Colonic mucosa (tissue), 4 donors: ENCODE results near the gene FTCD. TPM values are rescaled to one million over a fixed set of nuclear protein-coding genes. Genes with fewer than 3 reads are reported as not detected.
"Not testable (repeated sequence)": the region's sequence is repeated elsewhere in the genome, so short reads cannot be mapped to it uniquely, and the experiment has no call there.

Experiments
- DNase-seq: peaks from one replicate; pipeline ENCODE4 v3.0.0-alpha.2; 2020
- H3K27ac ChIP-seq: fragments of 200-600 bp; one replicate; pipeline ENCODE4 v1.8.0; 2021
- H3K27me3 ChIP-seq: fragments of 200-600 bp; one replicate; pipeline ENCODE4 v1.8.0; 2021
- H3K36me3 ChIP-seq: fragments of 200-600 bp; one replicate; pipeline ENCODE4 v1.8.0; 2021
- H3K4me1 ChIP-seq: fragments of 200-600 bp; one replicate; pipeline ENCODE4 v1.8.0; 2021; ENCODE audit warnings: mild to moderate bottlenecking
- H3K4me3 ChIP-seq: fragments of 200-600 bp; one replicate; pipeline ENCODE4 v1.8.0; 2021
- H3K9ac ChIP-seq, 2 donors: one replicate each; pipeline ENCODE4 v1.7.0; 2013; ENCODE audit warnings: control low read depth in 2 of 2, low read depth in 2 of 2, low read length in 2 of 2
- H3K9me3 ChIP-seq: fragments of 200-600 bp; one replicate; pipeline ENCODE4 v1.8.0; 2021
- CTCF ChIP-seq: fragments of 200-600 bp; IDR thresholded peaks from one replicate; pipeline ENCODE4 v1.8.0; 2022; ENCODE audit warnings: antibody characterized with exemption, mild to moderate bottlenecking
- intact Hi-C: fragments of 100-400 bp; cut with DNase I; formaldehyde crosslinking; loops from one replicate; pipeline ENCODE4 v1.14.1; 2022
- total RNA-seq, 2 donors: library from RNA; stranded (reverse); fragmentation: NEBNext Ultra II Directional in 1 of 2; extraction: Animal tissue kit (Norgen Biotek cat#: 25700) in 1 of 2; gene quantifications; one replicate each; pipeline ENCODE4 v1.2.1, GENCODE V29; 2021
- donor health status: healthy.
- donor health status: DM: no; HTN: no; CAD: no.
- donor health status: DM: no; HTN: no; CAD: no.

The FTCD gene
- total RNA-seq, 2 donors from 2014 or later: 0.45 to 4.2 TPM

- H3K4me1 ChIP-seq, H3K4me3 ChIP-seq, H3K27ac ChIP-seq, intact Hi-C loops, H3K36me3 ChIP-seq, H3K27me3 ChIP-seq, H3K9ac ChIP-seq, H3K9me3 ChIP-seq: not testable (repeated sequence)
- peak; percentile 38 for TF ChIP-seq CTCF
- DNase-seq: peak; percentile 55
Measured at GRCh38 chr21:46147429-46147828, 8.0 kb downstream of the FTCD start.

GRCh38 chr21:46146856-46147255, 8.5 kb downstream of the FTCD start:
- Histone ChIP-seq H3K36me3 (no peaks in the 10 kb centered on the region), H3K9ac (no peak overlapping the region), H3K4me1 (no peaks in the 10 kb centered on the region), H3K27ac (no peak overlapping the region), H3K27me3 (no peaks in the 10 kb centered on the region), H3K9me3 (no peaks in the 10 kb centered on the region), H3K4me3 (no peak overlapping the region)
- intact Hi-C loops: no loop called here
- no peak for DNase-seq
- no peak for TF ChIP-seq CTCF

GRCh38 chr21:46145840-46146691, 9.3 kb downstream of the FTCD start:
- H3K27me3 ChIP-seq: no peaks in the 10 kb centered on the region
- no peak overlapping the region for H3K27ac ChIP-seq
- H3K9me3 ChIP-seq: no peaks in the 10 kb centered on the region
- H3K4me3 ChIP-seq: no peak overlapping the region
- H3K9ac ChIP-seq: no peak overlapping the region
- intact Hi-C loops: no loop called here
- no peak for TF ChIP-seq CTCF
- no peak for DNase-seq
- no peaks in the 10 kb centered on the region for H3K36me3 ChIP-seq
- H3K4me1 ChIP-seq: no peaks in the 10 kb centered on the region

GRCh38 chr21:46145159-46145839, 10.1 kb downstream of the FTCD start:
- no peak overlapping the region for H3K9ac ChIP-seq
- H3K9me3 ChIP-seq: no peaks in the 10 kb centered on the region
- H3K4me3 ChIP-seq: no peak overlapping the region
- H3K27ac ChIP-seq: no peak overlapping the region
- no peak for DNase-seq
- H3K4me1 ChIP-seq: no peaks in the 10 kb centered on the region
- no peaks in the 10 kb centered on the region for H3K27me3 ChIP-seq
- no peaks in the 10 kb centered on the region for H3K36me3 ChIP-seq
- intact Hi-C loops: no loop called here
- TF ChIP-seq CTCF: no peak

- H3K4me3 ChIP-seq: no peak overlapping the region
Measured at GRCh38 chr21:46144464-46145070, 10.8 kb downstream of the FTCD start.

More at GRCh38 chr21:46144464-46145070, 10.8 kb downstream of the FTCD start:
- Histone ChIP-seq H3K9me3 (no peaks in the 10 kb centered on the region), H3K36me3 (no peaks in the 10 kb centered on the region), H3K27ac (no peak overlapping the region), H3K27me3 (no peaks in the 10 kb centered on the region), H3K9ac (no peak overlapping the region), H3K4me1 (no peaks in the 10 kb centered on the region)
- no peak for DNase-seq
- intact Hi-C loops: no loop called here
- TF ChIP-seq CTCF: no peak
